ENCODE measurements around the gene NEK1. TPM values are rescaled to one million over a fixed set of nuclear protein-coding genes. Genes with fewer than 3 reads are reported as not detected.

The NEK1 gene
- total RNA-seq, 4 donors from 2014 or later: 10.2 to 15.8 (median 12.9) TPM

GRCh38 chr4:169604131-169604900 lies 8.1 kb downstream of the NEK1 start:
- WGBS: 0% methylated on average over 1 of the region's 1 CpG
- DNase-seq (ENCODE audit: extremely low spot score): no peak
- TF ChIP-seq CTCF (IDR thresholded peaks at IDR 0.05) (no peak), POLR2AphosphoS5 (IDR thresholded peaks at IDR 0.05) (no peak), EP300 (IDR thresholded peaks at IDR 0.05) (no peak), POLR2A (IDR thresholded peaks at IDR 0.05; ENCODE audit: low read depth) (no peak)
- Histone ChIP-seq H3K9me3 (no peaks in the 10 kb centered on the region), H3K27me3 (no peaks in the 10 kb centered on the region), H3K27ac (replicated peaks in 1 of 4) (no peak overlapping the region), H3K4me1 (peaks cover 0 to 7% (median 2%) of the 10 kb centered on the region in 4 donors), H3K4me3 (no peak overlapping the region), H3K36me3 (peaks cover 0 to 32% (median 15%) of the 10 kb centered on the region in 4 donors)
- intact Hi-C loops (cut with DNase I): no loop called here

- no peaks in the 10 kb centered on the region for H3K9me3 ChIP-seq
- H3K27ac ChIP-seq (replicated peaks in 1 of 4): no peak overlapping the region
- no peak for DNase-seq (ENCODE audit: extremely low spot score)
- intact Hi-C loops (cut with DNase I): no loop called here
- WGBS: 89% methylated on average over 2 of the region's 2 CpGs
- H3K36me3 ChIP-seq: peaks cover 4 to 36% (median 18%) of the 10 kb centered on the region in 4 donors
- H3K4me3 ChIP-seq: no peak overlapping the region
- no peaks in the 10 kb centered on the region for H3K27me3 ChIP-seq
- H3K4me1 ChIP-seq: peaks cover 0 to 7% (median 2%) of the 10 kb centered on the region in 4 donors
- TF ChIP-seq POLR2AphosphoS5 (IDR thresholded peaks at IDR 0.05) (no peak), CTCF (IDR thresholded peaks at IDR 0.05) (no peak), EP300 (IDR thresholded peaks at IDR 0.05) (no peak), POLR2A (IDR thresholded peaks at IDR 0.05; ENCODE audit: low read depth) (no peak)
These were observed 9.1 kb downstream of the NEK1 start for GRCh38 chr4:169603312-169603711.

GRCh38 chr4:169601016-169601771 lies 11.2 kb downstream of the NEK1 start:
- H3K27ac ChIP-seq (replicated peaks in 1 of 4): no peak overlapping the region
- no peak overlapping the region for H3K4me3 ChIP-seq
- H3K27me3 ChIP-seq: no peaks in the 10 kb centered on the region
- DNase-seq (ENCODE audit: extremely low spot score): no peak
- H3K36me3 ChIP-seq: peaks cover 11 to 48% (median 29%) of the 10 kb centered on the region in 4 donors
- H3K9me3 ChIP-seq: no peaks in the 10 kb centered on the region
- intact Hi-C loops (cut with DNase I): no loop called here
- no peak for TF ChIP-seq CTCF (IDR thresholded peaks at IDR 0.05)
- no peak for TF ChIP-seq POLR2A (IDR thresholded peaks at IDR 0.05; ENCODE audit: low read depth)
- no peak for TF ChIP-seq POLR2AphosphoS5 (IDR thresholded peaks at IDR 0.05)
- TF ChIP-seq EP300 (IDR thresholded peaks at IDR 0.05): no peak
- H3K4me1 ChIP-seq: peaks cover 0 to 7% (median 2%) of the 10 kb centered on the region in 4 donors

- no peak for TF ChIP-seq POLR2A (IDR thresholded peaks at IDR 0.05; ENCODE audit: low read depth)
- TF ChIP-seq CTCF (IDR thresholded peaks at IDR 0.05): no peak
- no peak for TF ChIP-seq POLR2AphosphoS5 (IDR thresholded peaks at IDR 0.05)
- no peak for TF ChIP-seq EP300 (IDR thresholded peaks at IDR 0.05)
- intact Hi-C loops (cut with DNase I): no loop called here
- Histone ChIP-seq H3K4me1 (no peaks in the 10 kb centered on the region), H3K27ac (replicated peaks in 1 of 4) (no peak overlapping the region), H3K9me3 (no peaks in the 10 kb centered on the region), H3K27me3 (no peaks in the 10 kb centered on the region), H3K4me3 (no peak overlapping the region), H3K36me3 (peaks cover 9 to 46% (median 27%) of the 10 kb centered on the region in 4 donors)
- DNase-seq (ENCODE audit: extremely low spot score): no peak
These were observed 17.7 kb downstream of the NEK1 start for GRCh38 chr4:169594560-169595195.
